Stimulated activated CD4-positive, alpha-beta T cell treated with anti-CD3 and anti-CD28 coated beads, Interleukin-15, amount 100 ng/mL, for 48 hours (primary cell): Measurements from ENCODE around the gene BTBD9.

Experiments
- DNase-seq, 2 donors: peaks; one replicate each; pipeline ENCODE4 v3.0.0-alpha.2; 2020; ENCODE audit warnings: low read depth in 2 of 2

Gene BTBD9

DNA sequence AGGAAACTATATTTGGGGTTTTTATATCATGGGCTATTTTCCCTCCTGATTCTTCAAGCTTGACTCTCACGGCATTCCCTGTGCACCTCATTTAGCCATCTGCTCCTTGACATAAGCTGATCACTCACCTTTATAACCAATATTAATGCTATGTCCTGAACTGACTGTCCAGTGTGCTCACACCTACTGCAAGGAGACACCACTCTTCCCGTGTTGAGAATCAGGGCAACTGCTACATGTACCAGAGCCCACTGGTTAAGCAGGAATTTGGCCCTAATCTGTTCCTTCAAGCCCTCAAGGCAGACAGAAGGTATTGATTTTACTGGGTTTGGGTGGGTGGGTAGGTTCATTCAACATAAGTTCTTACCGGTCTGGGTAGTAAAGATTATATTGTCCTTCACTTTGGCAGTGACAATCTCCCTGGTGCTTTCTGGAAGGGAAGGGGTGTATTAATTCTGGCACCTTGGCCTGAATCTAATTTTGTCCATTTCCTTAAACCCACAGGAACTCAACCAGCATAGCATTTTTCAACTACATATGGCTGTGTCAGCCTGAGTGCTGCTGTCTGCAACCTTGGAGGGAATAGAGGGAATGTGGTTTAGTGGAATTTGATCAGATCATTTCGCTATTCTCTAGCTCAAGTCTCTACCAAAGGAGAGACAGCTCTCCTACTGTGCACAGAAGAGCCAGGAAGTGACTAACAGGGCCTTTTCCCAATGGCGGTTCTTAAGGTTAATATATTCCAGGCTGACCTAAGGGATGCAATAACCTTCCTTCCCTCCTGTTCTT, 293.2 kb downstream of the BTBD9 start:
- no peak for DNase-seq

- no peak for DNase-seq
These were observed 294.1 kb downstream of the BTBD9 start for GRCh38 chr6:38345586-38345985.

GRCh38 chr6:38341496-38341895, 298.2 kb downstream of the BTBD9 start:
- no peak for DNase-seq

- DNase-seq, result no peak
These were observed 299.8 kb downstream of the BTBD9 start for GRCh38 chr6:38339914-38340313.

GRCh38 chr6:38337819-38338465, 301.8 kb downstream of the BTBD9 start:
- no peak for DNase-seq

DNA sequence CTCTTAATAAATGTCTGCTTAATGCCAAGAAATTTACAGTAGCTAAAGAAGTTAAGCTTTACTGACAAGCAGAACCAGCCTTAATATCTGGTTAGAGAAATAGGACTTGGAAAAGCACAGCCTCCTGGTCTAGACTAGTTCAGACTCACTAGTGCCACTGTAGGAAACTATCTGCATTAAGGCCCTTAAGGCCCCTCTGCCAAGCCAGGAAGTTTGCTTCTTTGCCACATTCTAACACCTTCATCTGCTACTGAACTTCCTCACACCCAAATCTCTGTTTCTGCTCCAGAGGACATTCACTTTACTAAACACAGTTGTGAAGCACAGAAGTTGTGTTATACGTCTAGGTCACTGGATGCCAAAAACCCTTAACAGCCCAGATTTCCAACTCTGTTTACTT, 302.8 kb downstream of the BTBD9 start:
- DNase-seq, result no peak

DNA sequence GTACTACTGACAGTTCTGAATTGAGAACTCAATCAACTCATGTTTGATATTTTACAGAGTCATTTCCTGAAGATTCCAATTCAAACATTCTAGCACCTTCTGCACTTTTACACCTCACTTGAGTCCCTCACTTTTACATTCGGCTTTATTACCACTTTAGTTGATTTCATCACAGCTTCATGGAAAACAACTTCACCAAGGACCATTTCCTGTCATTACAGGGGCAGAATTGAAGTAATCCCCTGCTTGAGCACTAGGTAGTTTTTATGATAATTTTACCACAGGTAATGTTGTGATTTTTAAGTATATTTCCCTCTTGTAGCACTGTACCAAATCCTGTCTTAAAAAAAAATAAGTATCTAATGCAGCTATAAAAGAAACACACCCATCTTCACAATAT, 312.9 kb downstream of the BTBD9 start:
- DNase-seq, result no peak

DNA sequence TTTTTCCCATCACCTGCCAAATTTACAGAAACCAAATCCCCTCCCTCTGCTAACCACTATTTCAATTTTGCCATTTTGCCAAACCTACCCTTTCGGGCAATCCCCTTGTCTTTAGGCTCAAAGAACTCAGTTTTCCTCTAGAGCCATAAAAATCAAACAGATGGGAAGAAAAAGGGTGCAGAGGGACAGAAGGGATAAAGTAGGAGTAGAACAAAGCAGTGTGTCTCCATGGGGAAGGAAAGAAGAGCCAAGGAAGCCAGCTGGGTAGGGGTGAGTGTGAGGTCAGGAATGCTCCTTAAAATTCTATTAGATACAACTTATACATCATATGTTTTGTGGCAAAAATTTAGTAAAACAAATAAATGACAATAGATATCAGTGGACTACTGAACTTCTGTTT, 316.5 kb downstream of the BTBD9 start:
- no peak for DNase-seq

DNA sequence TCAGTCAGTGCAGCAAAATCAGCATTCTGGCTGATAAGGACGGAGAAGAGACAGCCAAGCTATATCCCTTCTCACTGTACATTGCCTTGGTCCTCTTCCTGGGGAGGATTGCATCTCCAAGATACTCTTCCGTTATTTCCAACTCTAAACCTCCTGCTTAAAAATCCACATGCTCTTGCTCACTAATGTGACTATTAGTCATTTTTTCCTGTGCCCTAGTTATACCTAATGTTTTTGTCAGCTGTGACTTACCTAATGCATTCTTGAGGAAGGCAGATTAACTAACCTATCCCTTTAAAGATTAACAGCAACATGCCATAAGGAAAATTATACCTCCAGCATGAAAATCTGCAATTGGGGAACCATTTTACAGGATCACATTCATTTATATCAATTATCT, 317.6 kb downstream of the BTBD9 start:
- no peak for DNase-seq

DNA sequence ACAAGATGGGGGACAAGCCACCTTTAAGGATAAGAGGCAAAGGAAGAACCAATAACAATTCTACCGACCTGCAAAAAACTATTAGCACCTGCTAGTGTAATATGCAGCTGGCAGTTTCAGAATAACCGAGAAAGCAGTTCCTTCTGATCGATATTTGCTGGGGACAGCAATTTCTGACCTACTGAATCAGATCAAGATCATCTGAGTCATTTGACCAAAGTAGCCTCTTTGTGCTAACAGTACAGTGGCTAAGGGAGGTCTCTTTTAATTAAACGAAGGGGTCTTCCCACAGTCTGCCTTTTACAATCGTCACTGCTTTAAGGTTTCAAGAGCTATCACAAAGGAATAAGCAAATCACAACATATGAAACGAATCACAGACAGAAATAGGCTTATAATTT, 318.9 kb downstream of the BTBD9 start:
- no peak for DNase-seq

DNA sequence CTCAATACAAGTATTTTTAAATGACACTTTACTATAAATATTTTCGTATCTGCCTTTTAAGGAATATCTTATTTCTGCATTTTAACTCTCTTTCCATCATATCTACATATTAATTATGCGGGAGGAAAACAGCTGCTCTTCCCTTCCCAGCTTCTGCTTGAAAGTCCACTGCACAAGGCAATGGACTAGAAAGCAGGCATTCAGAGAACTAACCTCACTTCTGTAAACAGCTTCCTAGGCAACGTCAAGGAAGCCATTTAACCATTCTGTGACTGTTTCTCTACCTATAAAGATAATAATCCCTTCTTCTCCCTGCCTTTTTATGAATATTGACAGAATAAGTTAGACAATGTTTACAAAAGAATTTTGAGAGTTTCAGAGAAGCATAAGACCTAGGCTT, 319.4 kb downstream of the BTBD9 start:
- no peak for DNase-seq

DNA sequence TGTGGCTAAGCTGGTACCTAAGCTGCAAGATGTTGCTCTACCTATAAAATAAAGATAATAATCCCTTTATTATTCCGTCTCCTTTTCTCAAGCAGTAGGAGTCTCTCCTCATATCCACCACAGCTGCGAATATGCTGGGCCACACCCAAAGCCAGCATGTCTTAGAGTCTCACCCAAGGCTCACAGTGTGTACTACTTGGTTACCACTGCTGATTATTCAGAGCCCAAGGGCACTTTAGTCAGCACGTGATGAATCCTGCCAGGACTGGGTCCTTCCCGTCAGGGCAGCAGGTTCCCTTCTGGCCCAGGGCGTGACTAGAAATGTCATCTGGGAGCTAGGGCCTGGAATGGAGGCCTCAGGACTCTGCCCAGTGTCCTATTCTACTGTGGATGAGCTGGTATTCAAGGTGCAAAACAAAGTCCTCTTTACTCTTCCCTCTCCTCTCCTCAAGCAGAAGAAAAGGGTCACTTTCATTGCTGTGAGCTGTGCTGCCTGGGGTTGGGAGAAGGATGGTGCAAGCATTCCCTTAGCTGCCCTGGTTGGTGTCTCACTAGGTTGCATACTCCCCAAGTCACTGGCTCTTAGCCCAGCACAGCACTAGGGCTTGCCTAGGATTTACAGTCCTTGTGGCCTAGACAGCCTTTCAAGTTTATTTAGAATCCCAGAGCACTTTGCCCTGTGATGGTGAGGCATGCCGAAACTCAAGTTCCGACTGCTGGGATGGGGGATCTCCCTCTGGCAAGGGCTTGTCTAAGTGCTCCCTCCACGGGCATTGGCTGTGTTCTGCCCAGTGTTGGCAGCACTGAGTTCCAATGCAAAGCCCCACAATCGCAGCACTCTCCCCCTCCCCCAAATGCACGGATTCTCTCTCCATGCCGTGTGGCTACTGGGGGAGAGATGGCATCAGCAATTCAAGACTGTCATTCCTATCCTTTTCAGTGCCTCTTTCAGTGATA, 320.2 kb downstream of the BTBD9 start:
- no peak for DNase-seq

DNA sequence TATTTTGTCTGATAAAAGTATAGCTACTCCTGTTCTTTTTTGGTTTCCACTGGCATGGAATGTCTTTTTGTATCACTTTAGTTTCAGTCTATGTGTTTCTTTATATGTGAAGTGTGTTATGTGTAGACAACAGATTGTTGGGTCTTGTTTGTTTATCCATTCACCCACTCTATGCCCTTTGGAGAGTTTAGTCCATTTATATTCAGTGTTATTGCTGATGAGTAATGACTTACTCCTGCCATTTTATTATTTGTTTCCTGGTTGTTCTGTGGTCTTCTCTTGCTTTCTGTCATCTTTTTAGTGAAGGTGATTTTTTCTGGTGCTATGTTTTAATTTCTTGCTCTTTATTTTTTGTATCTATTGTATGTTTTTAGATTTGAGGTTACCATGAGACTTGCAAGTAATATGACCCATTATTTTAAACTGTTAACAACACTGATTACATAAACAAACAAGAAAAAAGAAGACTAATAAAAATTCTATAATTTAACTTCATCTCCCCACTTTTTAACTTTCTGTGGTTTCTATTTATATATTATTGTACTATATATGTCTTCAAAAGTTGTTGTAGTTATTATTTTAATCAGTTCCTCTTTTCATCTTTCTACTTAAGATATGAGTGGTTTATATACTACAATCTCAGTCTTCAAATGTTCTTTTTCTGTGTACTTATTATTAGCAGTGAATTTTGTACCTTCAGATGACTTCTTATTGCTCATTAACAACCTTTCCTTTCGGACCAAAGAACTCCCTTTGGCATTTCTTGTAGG, 323.4 kb downstream of the BTBD9 start:
- no peak for DNase-seq

- no peak for DNase-seq
These were observed 328.5 kb downstream of the BTBD9 start for GRCh38 chr6:38311201-38311600.

GRCh38 chr6:38310061-38310460, 329.7 kb downstream of the BTBD9 start:
- no peak for DNase-seq

- no peak for DNase-seq
These were observed 332.0 kb downstream of the BTBD9 start for GRCh38 chr6:38307740-38308139.

GRCh38 chr6:38306931-38307330, 332.8 kb downstream of the BTBD9 start:
- DNase-seq, result no peak

DNA sequence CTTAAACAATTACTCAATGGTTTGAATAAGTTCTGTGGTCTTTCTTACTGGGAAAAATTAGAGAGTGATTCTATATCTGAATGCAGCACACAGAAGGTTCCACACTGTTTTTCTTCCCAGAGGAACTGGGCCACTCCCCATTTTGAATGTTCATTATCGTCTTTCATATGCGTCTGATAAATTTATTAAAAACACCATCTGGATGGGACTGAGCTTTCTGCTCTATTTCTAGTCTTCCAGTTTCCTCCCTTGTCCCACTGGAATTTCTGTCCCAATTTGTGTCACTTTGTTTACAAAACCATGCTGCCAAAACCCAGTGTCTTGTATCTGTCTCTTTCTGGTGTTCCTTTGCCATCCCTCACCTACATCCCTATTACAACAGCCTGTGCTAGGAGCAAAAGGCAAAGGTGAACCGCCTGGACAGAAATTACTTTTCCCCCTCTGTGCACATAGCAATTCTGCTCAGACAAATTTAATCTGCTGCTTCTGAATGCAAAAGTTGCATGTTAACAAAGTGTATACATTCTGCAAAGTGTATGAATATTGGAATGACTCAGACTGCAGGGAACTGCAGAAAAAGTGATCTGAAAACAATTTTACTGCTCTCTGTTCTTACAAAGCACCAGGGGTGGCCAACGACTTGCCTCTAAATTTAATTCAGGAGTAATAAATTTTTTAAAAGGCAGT, 333.6 kb downstream of the BTBD9 start:
- no peak for DNase-seq

- DNase-seq, result no peak
These were observed 336.9 kb downstream of the BTBD9 start for GRCh38 chr6:38302838-38303237.

GRCh38 chr6:38302081-38302480, 337.6 kb downstream of the BTBD9 start:
- DNase-seq, result no peak
